ENCODE results near the gene PCSK6. TPM values are rescaled to one million over a fixed set of nuclear protein-coding genes. Genes with fewer than 3 reads are reported as not detected.
"Not testable (repeated sequence)": the region's sequence is repeated elsewhere in the genome, so short reads cannot be mapped to it uniquely, and the experiment has no call there.

PCSK6 gene
- total RNA-seq, 1 donor from 2014 or later = 1.1 TPM

DNA sequence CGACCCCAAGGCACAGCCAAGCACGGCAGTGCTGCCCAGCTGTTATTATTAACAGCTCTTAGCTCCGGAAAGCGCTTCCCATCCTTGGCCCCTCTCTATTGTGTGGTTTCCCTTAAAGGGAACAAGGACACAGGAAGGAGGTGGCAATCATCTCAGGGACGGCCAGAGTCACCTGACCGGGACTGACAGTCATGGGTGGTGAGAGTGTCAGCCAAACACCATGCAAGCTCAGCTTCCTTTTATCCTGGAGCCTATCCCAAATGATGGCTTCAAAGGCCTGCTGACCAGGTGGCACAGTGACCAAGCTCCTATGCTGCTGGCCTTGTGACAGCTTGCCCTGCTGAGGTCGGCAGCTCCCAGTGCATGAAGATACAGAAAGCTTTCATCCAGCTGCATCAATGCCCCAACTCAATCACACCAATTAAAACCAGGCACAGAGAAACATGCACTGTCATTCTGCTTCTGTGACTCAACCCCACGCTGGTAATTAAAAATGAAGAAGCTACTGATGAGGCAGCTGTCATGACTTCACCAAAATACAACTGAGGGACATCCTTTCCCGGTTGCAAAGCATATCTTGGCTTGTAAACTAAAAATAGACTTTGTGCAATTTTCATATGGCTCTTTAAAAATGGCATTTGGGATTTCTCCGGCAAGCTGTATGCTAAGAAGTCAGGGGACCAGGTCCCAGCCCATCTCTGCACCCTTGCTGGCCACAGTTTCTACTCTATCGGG lies 34.0 kb downstream of the PCSK6 start:
- TF ChIP-seq, protein P1, sequence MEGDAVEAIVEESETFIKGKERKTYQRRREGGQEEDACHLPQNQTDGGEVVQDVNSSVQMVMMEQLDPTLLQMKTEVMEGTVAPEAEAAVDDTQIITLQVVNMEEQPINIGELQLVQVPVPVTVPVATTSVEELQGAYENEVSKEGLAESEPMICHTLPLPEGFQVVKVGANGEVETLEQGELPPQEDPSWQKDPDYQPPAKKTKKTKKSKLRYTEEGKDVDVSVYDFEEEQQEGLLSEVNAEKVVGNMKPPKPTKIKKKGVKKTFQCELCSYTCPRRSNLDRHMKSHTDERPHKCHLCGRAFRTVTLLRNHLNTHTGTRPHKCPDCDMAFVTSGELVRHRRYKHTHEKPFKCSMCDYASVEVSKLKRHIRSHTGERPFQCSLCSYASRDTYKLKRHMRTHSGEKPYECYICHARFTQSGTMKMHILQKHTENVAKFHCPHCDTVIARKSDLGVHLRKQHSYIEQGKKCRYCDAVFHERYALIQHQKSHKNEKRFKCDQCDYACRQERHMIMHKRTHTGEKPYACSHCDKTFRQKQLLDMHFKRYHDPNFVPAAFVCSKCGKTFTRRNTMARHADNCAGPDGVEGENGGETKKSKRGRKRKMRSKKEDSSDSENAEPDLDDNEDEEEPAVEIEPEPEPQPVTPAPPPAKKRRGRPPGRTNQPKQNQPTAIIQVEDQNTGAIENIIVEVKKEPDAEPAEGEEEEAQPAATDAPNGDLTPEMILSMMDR (IDR thresholded peaks at IDR 0.05) = no peak
- DNase-seq = no peak
- peaks cover 30% of the 10 kb centered on the region for H3K27me3 Mint-ChIP-seq
- H3K36me3 Mint-ChIP-seq (ENCODE audit: low read depth) = no peaks in the 10 kb centered on the region
- CTCF ChIA-PET = no interaction called here
- intact Hi-C loops (cut with micrococcal nuclease) = loop anchor here (5.0 kb wide), 1 partner anchor 168 kb away; no protein-coding TSS in a partner anchor
- no peak for ATAC-seq (ENCODE audit: low read depth)
- no peak overlapping the region for H3K4me3 Mint-ChIP-seq
- H3K27ac Mint-ChIP-seq = no peak overlapping the region
- peaks cover 10% of the 10 kb centered on the region for H3K4me1 Mint-ChIP-seq
- no peaks in the 10 kb centered on the region for H3K9me3 Mint-ChIP-seq
- POLR2A ChIA-PET = no interaction called here

DNA sequence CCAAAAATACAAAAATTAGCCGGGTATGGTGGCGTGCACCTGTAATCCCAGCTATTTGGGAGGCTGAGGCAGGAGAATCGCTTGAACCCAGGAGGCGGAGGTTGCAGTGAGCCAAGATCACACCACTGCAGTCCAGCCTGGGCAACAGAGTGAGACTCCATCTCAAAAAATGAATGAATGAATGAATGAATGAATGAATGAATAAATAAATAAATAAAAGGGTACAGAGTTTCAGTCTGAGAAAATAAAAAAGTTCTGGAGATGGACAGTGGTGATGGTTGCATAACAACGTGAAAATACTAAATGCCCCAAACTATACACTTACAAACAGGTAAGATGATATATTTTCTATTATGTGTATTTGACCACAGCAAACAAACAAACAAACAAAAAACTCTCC lies 34.7 kb downstream of the PCSK6 start:
- ATAC-seq (ENCODE audit: low read depth); H3K4me3 Mint-ChIP-seq; CTCF ChIA-PET; DNase-seq; H3K9me3 Mint-ChIP-seq; H3K36me3 Mint-ChIP-seq (ENCODE audit: low read depth); H3K27ac Mint-ChIP-seq; POLR2A ChIA-PET; H3K4me1 Mint-ChIP-seq: not testable (repeated sequence)
- H3K27me3 Mint-ChIP-seq = peaks cover 29% of the 10 kb centered on the region
- intact Hi-C loops (cut with micrococcal nuclease) = loop anchor here (5.0 kb wide), 1 partner anchor 167 kb away; no protein-coding TSS in a partner anchor

DNA sequence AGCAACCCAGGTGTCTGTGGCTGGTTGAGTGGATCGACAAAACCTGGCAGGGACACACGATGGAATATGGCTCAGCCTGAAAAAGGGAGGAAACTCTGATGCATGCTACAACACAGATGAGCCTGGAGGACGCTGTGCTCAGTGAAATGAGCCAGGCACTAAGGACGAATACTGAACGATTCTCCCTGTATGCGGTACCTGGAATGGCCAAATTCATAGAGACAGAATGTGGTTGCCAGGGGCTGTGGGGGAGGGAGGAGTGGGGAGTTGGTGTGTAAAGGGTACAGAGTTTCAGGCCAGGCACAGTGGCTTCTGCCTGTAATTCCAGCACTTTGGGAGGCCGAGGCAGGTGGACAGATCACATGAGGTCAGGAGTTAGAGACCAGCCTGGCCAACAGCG lies 35.1 kb downstream of the PCSK6 start:
- Mint-ChIP-seq H3K9me3 (no peaks in the 10 kb centered on the region), H3K36me3 (ENCODE audit: low read depth) (no peaks in the 10 kb centered on the region), H3K4me3 (no peak overlapping the region), H3K4me1 (peaks cover 10% of the 10 kb centered on the region), H3K27me3 (peaks cover 29% of the 10 kb centered on the region), H3K27ac (no peak overlapping the region)
- no peak for DNase-seq
- CTCF ChIA-PET = no interaction called here
- ATAC-seq (ENCODE audit: low read depth) = no peak
- intact Hi-C loops (cut with micrococcal nuclease) = no loop called here
- TF ChIP-seq, protein P1 (IDR thresholded peaks at IDR 0.05) = no peak
- POLR2A ChIA-PET = no interaction called here

DNA sequence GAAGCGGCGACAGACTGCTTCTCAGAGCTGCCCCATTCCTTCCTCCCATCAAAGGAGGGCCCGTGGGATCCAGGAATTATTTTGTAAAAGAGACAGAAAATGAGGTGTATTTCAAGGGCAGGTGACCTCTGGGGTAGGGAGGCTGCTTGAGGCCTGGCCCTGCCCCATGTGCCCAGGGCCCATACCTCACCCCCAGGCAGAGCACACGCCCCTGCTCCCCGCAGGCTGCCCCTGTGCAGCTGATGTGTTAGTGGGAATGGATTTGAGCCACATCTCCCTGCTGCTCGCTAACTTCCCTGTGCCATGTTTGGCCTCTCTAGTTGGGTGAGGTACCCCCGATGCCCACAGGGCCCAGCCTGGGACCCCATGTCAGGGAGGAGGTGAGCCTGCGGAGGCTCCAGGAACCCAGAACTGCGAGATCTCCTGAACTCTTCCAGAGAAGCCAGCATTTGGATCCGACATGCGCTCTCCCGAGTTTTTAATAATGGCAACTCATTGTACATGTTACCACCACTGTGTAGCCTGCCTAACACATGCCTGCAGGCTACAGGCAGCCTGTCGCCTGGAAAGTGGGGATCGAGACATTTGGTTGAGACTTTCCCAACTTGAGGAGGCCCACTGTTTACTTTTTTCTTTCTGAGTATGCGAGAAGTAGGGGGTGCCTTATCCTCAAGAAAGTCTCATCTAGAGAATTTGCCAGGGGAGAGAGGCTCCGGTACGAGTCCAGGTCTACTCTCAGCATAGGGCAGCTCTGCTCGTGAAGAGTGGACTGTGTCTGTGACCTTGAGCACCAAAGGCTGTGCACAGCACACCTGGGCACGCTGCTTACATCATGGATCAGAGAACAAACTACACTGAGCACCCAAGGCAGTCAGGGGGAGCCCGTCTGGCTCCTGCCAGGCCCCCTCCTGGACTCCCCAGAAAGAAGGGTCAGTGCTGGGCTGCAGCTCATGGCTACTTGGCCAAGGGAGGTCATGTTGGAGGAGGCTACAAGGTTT lies 36.1 kb downstream of the PCSK6 start:
- Mint-ChIP-seq H3K36me3 (ENCODE audit: low read depth) (no peaks in the 10 kb centered on the region), H3K27me3 (peaks cover 26% of the 10 kb centered on the region), H3K9me3 (no peaks in the 10 kb centered on the region), H3K4me3 (no peak overlapping the region), H3K4me1 (peaks cover 10% of the 10 kb centered on the region), H3K27ac (no peak overlapping the region)
- TF ChIP-seq, protein P1 (IDR thresholded peaks at IDR 0.05) = no peak
- ATAC-seq (ENCODE audit: low read depth) (no peak), DNase-seq (no peak)
- POLR2A ChIA-PET = no interaction called here
- CTCF ChIA-PET = interaction anchor here (1.0 kb wide), 1 partner anchor 151 kb away, joined by 3 read pairs; no protein-coding TSS in a partner anchor
- intact Hi-C loops (cut with micrococcal nuclease) = no loop called here

DNA sequence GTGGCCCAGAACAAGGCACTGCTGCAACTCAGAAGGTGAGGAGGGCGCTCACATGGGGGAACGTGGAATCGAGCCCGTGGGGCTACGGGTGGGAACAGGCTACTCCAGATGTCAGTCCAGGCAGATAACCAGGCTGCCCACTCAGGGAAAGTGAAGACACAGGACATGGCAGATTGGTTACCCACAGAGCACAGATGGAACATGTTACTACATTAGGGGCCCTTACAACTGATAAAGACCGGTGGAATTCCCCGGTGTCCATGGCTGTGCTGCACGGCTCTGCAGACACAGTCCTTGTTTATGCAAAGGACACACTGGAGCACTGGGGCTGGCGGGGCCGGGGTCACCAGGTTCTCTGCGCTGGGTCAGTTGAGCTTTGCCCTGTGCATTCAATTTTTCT lies 36.9 kb downstream of the PCSK6 start:
- CTCF ChIA-PET = interaction anchor here (1.0 kb wide), 1 partner anchor 150 kb away, joined by 3 read pairs; no protein-coding TSS in a partner anchor
- H3K9me3 Mint-ChIP-seq = no peaks in the 10 kb centered on the region
- no peak overlapping the region for H3K4me3 Mint-ChIP-seq

More for the DNA sequence above, 36.9 kb downstream of the PCSK6 start:
- H3K27me3 Mint-ChIP-seq = peaks cover 25% of the 10 kb centered on the region
- H3K4me1 Mint-ChIP-seq = peaks cover 10% of the 10 kb centered on the region
- H3K27ac Mint-ChIP-seq = no peak overlapping the region
- POLR2A ChIA-PET = no interaction called here
- no peaks in the 10 kb centered on the region for H3K36me3 Mint-ChIP-seq (ENCODE audit: low read depth)
- ATAC-seq (ENCODE audit: low read depth) = no peak
- no peak for DNase-seq
- TF ChIP-seq, protein P1 (IDR thresholded peaks at IDR 0.05) = no peak
- intact Hi-C loops (cut with micrococcal nuclease) = no loop called here

Data from activated B cell treated with CpG ODN at 0.5 μM for 24 hours (primary cell).